A549 (cell line): ENCODE measurements around the gene MND1. TPM values are rescaled to one million over a fixed set of nuclear protein-coding genes. Genes with fewer than 3 reads are reported as not detected.

Experiments used
- ATAC-seq, 2 experiments: fragments of 200-7000 bp in 1 of 2; fragments of >200 bp in 1 of 2; cut with Nextera tagmentation in 1 of 2; cut with Tn5 transposase in 1 of 2; 3 replicates each; pipeline versions ENCODE4 v1.8.0 to v1.9.1; 2018 to 2020; ENCODE audit warnings: mild to moderate bottlenecking in 1 of 2, moderate library complexity in 1 of 2
- CTCF ChIA-PET: fragments of 300-600 bp; sonication (Branson Sonifier 250); formaldehyde crosslinking; extraction: SDS; loops from one replicate; lab custom pipeline; 2021; ENCODE audit warnings: antibody characterized with exemption, inconsistent platforms; lab: Yijun Ruan, JAX
- POLR2A ChIA-PET: fragments of 350-600 bp; formaldehyde crosslinking; extraction: SDS; loops from one replicate; lab custom pipeline; 2021; ENCODE audit warnings: antibody characterized with exemption, inconsistent platforms; lab: Yijun Ruan, JAX
- DNase-seq, 2 experiments: peaks; one replicate each; pipeline versions ENCODE4 v3.0.0 to v3.0.0-alpha.2; 2011 to 2016; ENCODE audit warnings: low read depth in 1 of 2, low spot score in 1 of 2
- FAIRE-seq: peaks from 2 replicates; lab custom pipeline; 2011; peaks lifted over from hg19 to GRCh38; lab: Jason Lieb, UNC
- H3K27ac ChIP-seq, 2 experiments: fragments of >200 bp; sonication (Bioruptor Twin); formaldehyde crosslinking; 3 replicates each; pipeline ENCODE4 v1.5.1; 2016 to 2017
- H3K4me1 ChIP-seq: fragments of >200 bp; sonication (Bioruptor Twin); formaldehyde crosslinking; 3 replicates; pipeline ENCODE4 v1.6.1; 2016
- H3K4me2 ChIP-seq: fragments of >200 bp; sonication (Bioruptor Twin); formaldehyde crosslinking; 3 replicates; pipeline ENCODE4 v1.6.1; 2016
- H3K4me3 ChIP-seq: fragments of >200 bp; sonication (Bioruptor Twin); formaldehyde crosslinking; 3 replicates; pipeline ENCODE4 v1.5.1; 2016
- H3K9me3 ChIP-seq: fragments of >200 bp; sonication (Bioruptor Twin); formaldehyde crosslinking; 3 replicates; pipeline ENCODE4 v1.6.1; 2016
- CBX2 ChIP-seq: fragments of 200-600 bp; sonication (generic); IDR thresholded peaks from 2 replicates; pipeline ENCODE4 v1.6.1; 2016; ENCODE audit warnings: low read depth, mild to moderate bottlenecking, borderline replicate concordance
- CBX8 ChIP-seq: fragments of 200-600 bp; sonication (generic); IDR thresholded peaks from 2 replicates; pipeline ENCODE4 v1.6.1; 2016
- CEBPB ChIP-seq, 2 experiments: fragments of >200 bp in 1 of 2; sonication (Bioruptor Twin) in 1 of 2; formaldehyde crosslinking in 1 of 2; IDR thresholded peaks; 2 replicates each; pipeline ENCODE4 v1.6.1; 2012 to 2016
- CHD2 ChIP-seq: fragments of 150-350 bp; IDR thresholded peaks from 2 replicates; pipeline ENCODE4 v1.6.1; 2014; ENCODE audit warnings: low read length; ENCODE audit not compliant: partially characterized antibody
- CHD4 ChIP-seq: fragments of 200-600 bp; sonication (generic); IDR thresholded peaks from 2 replicates; pipeline ENCODE4 v1.6.1; 2016; ENCODE audit warnings: antibody characterized with exemption, mild to moderate bottlenecking, borderline replicate concordance
- EP300 ChIP-seq, 2 experiments: fragments of >200 bp; sonication (Bioruptor Twin); formaldehyde crosslinking; IDR thresholded peaks; 2 replicates in 1 of 2; 3 replicates in 1 of 2; pipeline ENCODE4 v1.6.1; 2016 to 2017
- ESRRA ChIP-seq: fragments of 150-350 bp; IDR thresholded peaks from 2 replicates; pipeline ENCODE4 v1.6.1; 2014; ENCODE audit warnings: mild to moderate bottlenecking, low read length, borderline replicate concordance
- FOSB ChIP-seq: fragments of 250-450 bp; sonication (Bioruptor Pico); IDR thresholded peaks from 2 replicates; pipeline ENCODE4 v1.5.0; 2020; ENCODE audit warnings: mild to moderate bottlenecking, moderate library complexity
- FOSL2 ChIP-seq, 2 experiments: fragments of 450-650 bp in 1 of 2; fragments of >200 bp in 1 of 2; sonication (Bioruptor Twin) in 1 of 2; formaldehyde crosslinking; IDR thresholded peaks; 2 replicates each; pipeline versions ENCODE4 v1.5.0 to v1.6.1; 2016 to 2020; ENCODE audit warnings: mild to moderate bottlenecking in 1 of 2, moderate library complexity in 1 of 2
- HDAC2 ChIP-seq: fragments of 200-600 bp; sonication (generic); IDR thresholded peaks from 2 replicates; pipeline ENCODE4 v1.6.1; 2016
- HEYL ChIP-seq: fragments of 250-450 bp; sonication (Bioruptor Pico); IDR thresholded peaks from 2 replicates; pipeline ENCODE4 v1.8.0; 2021; ENCODE audit warnings: mild to moderate bottlenecking, moderate library complexity
- JUN ChIP-seq, 2 experiments: fragments of >200 bp; sonication (Bioruptor Twin); formaldehyde crosslinking; IDR thresholded peaks; 2 replicates in 1 of 2; 3 replicates in 1 of 2; pipeline ENCODE4 v1.6.1; 2016 to 2017
- KDM5A ChIP-seq: fragments of 200-600 bp; sonication (generic); IDR thresholded peaks from 2 replicates; pipeline ENCODE4 v1.6.1; 2016; ENCODE audit warnings: antibody characterized with exemption, mild to moderate bottlenecking
- MAFK ChIP-seq: fragments of 450-650 bp; IDR thresholded peaks from 2 replicates; pipeline ENCODE4 v1.6.1; 2014; ENCODE audit not compliant: partially characterized antibody
- MAZ ChIP-seq: fragments of 150-350 bp; IDR thresholded peaks from 2 replicates; pipeline ENCODE4 v1.6.1; 2014; ENCODE audit warnings: antibody characterized with exemption, low read depth, low read length, borderline replicate concordance
- NPAS2 ChIP-seq: fragments of 250-450 bp; sonication (Bioruptor Pico); IDR thresholded peaks from 2 replicates; pipeline ENCODE4 v1.8.0; 2022; ENCODE audit warnings: mild to moderate bottlenecking, moderate library complexity, borderline replicate concordance
- PHF8 ChIP-seq: fragments of 200-600 bp; sonication (generic); IDR thresholded peaks from 2 replicates; pipeline ENCODE4 v1.6.1; 2016; ENCODE audit warnings: low read depth, mild to moderate bottlenecking, antibody characterized with exemption, moderate library complexity, borderline replicate concordance
- RARB ChIP-seq: fragments of 250-450 bp; sonication (Bioruptor Pico); IDR thresholded peaks from 2 replicates; pipeline ENCODE4 v1.8.0; 2021; ENCODE audit warnings: mild to moderate bottlenecking, moderate library complexity
- RCOR1 ChIP-seq: fragments of 150-350 bp; IDR thresholded peaks from 2 replicates; pipeline ENCODE4 v1.6.1; 2014; ENCODE audit warnings: antibody characterized with exemption, low read length, low read depth
- TFCP2L1 ChIP-seq: fragments of 250-450 bp; sonication (Bioruptor Pico); IDR thresholded peaks from 2 replicates; pipeline ENCODE4 v1.5.0; 2021; ENCODE audit warnings: mild to moderate bottlenecking
- ZSCAN20 ChIP-seq: fragments of 250-450 bp; sonication (Bioruptor Pico); IDR thresholded peaks from 2 replicates; pipeline ENCODE4 v1.8.0; 2022; ENCODE audit warnings: mild to moderate bottlenecking, moderate library complexity
- WGBS: methylation state at CpG from one replicate; pipeline ENCODE4 v1.1.6; 2017; ENCODE audit errors: missing lambda C conversion rate; 5-methylcytosine and 5-hydroxymethylcytosine counted together
- polyA plus RNA-seq, 4 experiments: library from polyadenylated mRNA; depleted of rRNA in 3 of 4; stranded (reverse); fragments of >200 nt; fragmentation: RNase III in 1 of 4; extraction: RNeasy Plus Mini Kit Qiagen cat#74134 plus additional on column Dnase treatment in 1 of 4; gene quantifications; 2 replicates in 3 of 4; 3 replicates in 1 of 4; pipeline ENCODE4 v1.2.3, GENCODE V29; 2011 to 2017
- TF ChIP-seq, protein P1 (sequence below): IDR thresholded peaks from 2 replicates; pipeline ENCODE4 v1.6.1; 2012; ENCODE audit warnings: low read depth, borderline replicate concordance
- TF ChIP-seq, protein P2 (sequence below): fragments of 250-450 bp; sonication (Bioruptor Pico); IDR thresholded peaks from 2 replicates; pipeline ENCODE4 v1.5.0; 2020; ENCODE audit warnings: low read depth, mild to moderate bottlenecking, moderate library complexity
- TF ChIP-seq, protein P3 (sequence below): IDR thresholded peaks from 2 replicates; pipeline ENCODE4 v1.6.1; 2012
- TF ChIP-seq, protein P4 (sequence below): fragments of 200-600 bp; sonication (generic); IDR thresholded peaks from 2 replicates; pipeline ENCODE4 v1.6.1; 2016; ENCODE audit warnings: antibody characterized with exemption, mild to moderate bottlenecking, moderate library complexity
- TF ChIP-seq, protein P5 (sequence below): fragments of >200 bp; sonication (Bioruptor Twin); formaldehyde crosslinking; IDR thresholded peaks from 3 replicates; pipeline ENCODE4 v1.5.1; 2016

MND1 gene
- polyA plus RNA-seq, 2 of the 4 experiments (the other 2 are of a cell fraction): 16.3 to 16.6 TPM

DNA sequence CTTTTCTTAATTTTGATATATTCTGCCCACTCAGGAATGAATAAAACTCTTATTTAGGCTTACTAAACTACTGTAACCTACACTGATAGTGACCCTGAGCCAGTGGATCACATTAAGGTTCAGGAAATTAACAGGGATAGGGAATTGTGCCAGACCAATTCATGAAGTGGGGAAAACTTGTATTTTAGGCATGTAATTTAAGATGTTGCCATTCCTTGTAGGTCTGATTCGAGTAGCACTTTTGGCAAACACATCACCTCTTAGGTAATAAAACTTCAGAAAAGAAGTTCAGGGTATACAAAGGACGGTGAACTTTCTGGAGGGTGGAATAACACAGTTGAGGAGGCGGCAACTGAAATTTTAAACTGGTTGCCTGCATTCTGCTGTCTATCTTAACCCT lies 54.9 kb downstream of the MND1 start:
- Histone ChIP-seq H3K4me2 (no peak overlapping the region), H3K9me3 (no peaks in the 10 kb centered on the region), H3K4me1 (no peaks in the 10 kb centered on the region), H3K4me3 (no peak overlapping the region), H3K27ac (no peak overlapping the region)
- DNase-seq (no peak), ATAC-seq (no peak), FAIRE-seq (no peak)
- ChIA-PET POLR2A (no interaction called here), CTCF (no interaction called here)
- no peak for TF ChIP-seq PHF8
- WGBS: 89% methylated on average over 3 of the region's 3 CpGs

- TF ChIP-seq CBX2 (no peak), CHD2 (no peak), MAZ (no peak), ESRRA (no peak), EP300 (IDR thresholded peaks at IDR 0.05) (no peak), TFCP2L1 (no peak), HDAC2 (no peak), MAFK (no peak), ZSCAN20 (CRISPR knock-in tag) (no peak), RCOR1 (no peak), FOSL2 (IDR thresholded peaks at IDR 0.05) (no peak), FOSL2 (CRISPR knock-in tag; IDR thresholded peaks at IDR 0.05) (no peak), RARB (CRISPR knock-in tag) (no peak), CBX8 (no peak)
- TF ChIP-seq, protein P1, sequence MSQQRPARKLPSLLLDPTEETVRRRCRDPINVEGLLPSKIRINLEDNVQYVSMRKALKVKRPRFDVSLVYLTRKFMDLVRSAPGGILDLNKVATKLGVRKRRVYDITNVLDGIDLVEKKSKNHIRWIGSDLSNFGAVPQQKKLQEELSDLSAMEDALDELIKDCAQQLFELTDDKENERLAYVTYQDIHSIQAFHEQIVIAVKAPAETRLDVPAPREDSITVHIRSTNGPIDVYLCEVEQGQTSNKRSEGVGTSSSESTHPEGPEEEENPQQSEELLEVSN: no peak
- TF ChIP-seq, protein P2, sequence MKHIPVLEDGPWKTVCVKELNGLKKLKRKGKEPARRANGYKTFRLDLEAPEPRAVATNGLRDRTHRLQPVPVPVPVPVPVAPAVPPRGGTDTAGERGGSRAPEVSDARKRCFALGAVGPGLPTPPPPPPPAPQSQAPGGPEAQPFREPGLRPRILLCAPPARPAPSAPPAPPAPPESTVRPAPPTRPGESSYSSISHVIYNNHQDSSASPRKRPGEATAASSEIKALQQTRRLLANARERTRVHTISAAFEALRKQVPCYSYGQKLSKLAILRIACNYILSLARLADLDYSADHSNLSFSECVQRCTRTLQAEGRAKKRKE (CRISPR knock-in tag): no peak
- TF ChIP-seq, protein P3, sequence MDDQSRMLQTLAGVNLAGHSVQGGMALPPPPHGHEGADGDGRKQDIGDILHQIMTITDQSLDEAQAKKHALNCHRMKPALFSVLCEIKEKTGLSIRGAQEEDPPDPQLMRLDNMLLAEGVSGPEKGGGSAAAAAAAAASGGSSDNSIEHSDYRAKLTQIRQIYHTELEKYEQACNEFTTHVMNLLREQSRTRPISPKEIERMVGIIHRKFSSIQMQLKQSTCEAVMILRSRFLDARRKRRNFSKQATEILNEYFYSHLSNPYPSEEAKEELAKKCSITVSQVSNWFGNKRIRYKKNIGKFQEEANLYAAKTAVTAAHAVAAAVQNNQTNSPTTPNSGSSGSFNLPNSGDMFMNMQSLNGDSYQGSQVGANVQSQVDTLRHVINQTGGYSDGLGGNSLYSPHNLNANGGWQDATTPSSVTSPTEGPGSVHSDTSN: no peak
- POLR2A ChIA-PET: no interaction called here
- Histone ChIP-seq H3K4me3 (no peak overlapping the region), H3K4me2 (no peak overlapping the region), H3K9me3 (no peaks in the 10 kb centered on the region), H3K27ac (no peak overlapping the region), H3K4me1 (no peaks in the 10 kb centered on the region)
- CTCF ChIA-PET: no interaction called here
- ATAC-seq: no peak
- 95% methylated on average over 1 of the region's 1 CpG for WGBS
- DNase-seq: no peak
- no peak for FAIRE-seq
Observed at GRCh38 chr4:153401501-153401900, 57.0 kb downstream of the MND1 start.

DNA sequence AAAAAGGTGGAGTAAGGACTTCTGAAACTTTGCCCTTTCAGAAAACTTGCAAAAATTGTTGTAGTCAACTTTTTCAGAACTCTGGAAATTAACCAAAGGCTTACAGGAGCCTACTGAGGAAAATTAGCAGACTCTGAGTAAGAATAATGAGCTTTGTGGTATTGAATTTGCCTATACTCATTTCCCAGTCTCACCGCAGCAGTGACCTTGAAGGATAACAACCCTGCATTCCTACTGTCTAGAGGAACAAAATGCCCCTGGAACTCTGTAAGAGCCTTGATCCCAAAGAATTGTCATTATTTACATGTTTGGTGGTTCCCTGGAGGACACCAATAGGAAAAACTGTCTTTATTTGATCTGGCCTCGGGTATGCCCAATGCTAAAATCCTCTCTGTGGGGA lies 57.9 kb downstream of the MND1 start:
- POLR2A ChIA-PET: no interaction called here
- CTCF ChIA-PET: no interaction called here

More for the DNA sequence above, 57.9 kb downstream of the MND1 start:
- Histone ChIP-seq H3K9me3 (no peaks in the 10 kb centered on the region), H3K4me2 (no peak overlapping the region), H3K27ac (no peak overlapping the region), H3K4me3 (no peak overlapping the region), H3K4me1 (no peaks in the 10 kb centered on the region)
- no peak for FAIRE-seq
- ATAC-seq: no peak
- no peak for DNase-seq
- TF ChIP-seq KDM5A: no peak
- TF ChIP-seq, protein P4, sequence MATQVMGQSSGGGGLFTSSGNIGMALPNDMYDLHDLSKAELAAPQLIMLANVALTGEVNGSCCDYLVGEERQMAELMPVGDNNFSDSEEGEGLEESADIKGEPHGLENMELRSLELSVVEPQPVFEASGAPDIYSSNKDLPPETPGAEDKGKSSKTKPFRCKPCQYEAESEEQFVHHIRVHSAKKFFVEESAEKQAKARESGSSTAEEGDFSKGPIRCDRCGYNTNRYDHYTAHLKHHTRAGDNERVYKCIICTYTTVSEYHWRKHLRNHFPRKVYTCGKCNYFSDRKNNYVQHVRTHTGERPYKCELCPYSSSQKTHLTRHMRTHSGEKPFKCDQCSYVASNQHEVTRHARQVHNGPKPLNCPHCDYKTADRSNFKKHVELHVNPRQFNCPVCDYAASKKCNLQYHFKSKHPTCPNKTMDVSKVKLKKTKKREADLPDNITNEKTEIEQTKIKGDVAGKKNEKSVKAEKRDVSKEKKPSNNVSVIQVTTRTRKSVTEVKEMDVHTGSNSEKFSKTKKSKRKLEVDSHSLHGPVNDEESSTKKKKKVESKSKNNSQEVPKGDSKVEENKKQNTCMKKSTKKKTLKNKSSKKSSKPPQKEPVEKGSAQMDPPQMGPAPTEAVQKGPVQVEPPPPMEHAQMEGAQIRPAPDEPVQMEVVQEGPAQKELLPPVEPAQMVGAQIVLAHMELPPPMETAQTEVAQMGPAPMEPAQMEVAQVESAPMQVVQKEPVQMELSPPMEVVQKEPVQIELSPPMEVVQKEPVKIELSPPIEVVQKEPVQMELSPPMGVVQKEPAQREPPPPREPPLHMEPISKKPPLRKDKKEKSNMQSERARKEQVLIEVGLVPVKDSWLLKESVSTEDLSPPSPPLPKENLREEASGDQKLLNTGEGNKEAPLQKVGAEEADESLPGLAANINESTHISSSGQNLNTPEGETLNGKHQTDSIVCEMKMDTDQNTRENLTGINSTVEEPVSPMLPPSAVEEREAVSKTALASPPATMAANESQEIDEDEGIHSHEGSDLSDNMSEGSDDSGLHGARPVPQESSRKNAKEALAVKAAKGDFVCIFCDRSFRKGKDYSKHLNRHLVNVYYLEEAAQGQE: no peak
- TF ChIP-seq JUN (IDR thresholded peaks at IDR 0.05): no peak
- TF ChIP-seq, protein P5, sequence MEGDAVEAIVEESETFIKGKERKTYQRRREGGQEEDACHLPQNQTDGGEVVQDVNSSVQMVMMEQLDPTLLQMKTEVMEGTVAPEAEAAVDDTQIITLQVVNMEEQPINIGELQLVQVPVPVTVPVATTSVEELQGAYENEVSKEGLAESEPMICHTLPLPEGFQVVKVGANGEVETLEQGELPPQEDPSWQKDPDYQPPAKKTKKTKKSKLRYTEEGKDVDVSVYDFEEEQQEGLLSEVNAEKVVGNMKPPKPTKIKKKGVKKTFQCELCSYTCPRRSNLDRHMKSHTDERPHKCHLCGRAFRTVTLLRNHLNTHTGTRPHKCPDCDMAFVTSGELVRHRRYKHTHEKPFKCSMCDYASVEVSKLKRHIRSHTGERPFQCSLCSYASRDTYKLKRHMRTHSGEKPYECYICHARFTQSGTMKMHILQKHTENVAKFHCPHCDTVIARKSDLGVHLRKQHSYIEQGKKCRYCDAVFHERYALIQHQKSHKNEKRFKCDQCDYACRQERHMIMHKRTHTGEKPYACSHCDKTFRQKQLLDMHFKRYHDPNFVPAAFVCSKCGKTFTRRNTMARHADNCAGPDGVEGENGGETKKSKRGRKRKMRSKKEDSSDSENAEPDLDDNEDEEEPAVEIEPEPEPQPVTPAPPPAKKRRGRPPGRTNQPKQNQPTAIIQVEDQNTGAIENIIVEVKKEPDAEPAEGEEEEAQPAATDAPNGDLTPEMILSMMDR: no peak
- TF ChIP-seq NPAS2 (CRISPR knock-in tag): no peak
- no peak for TF ChIP-seq MAFK
- TF ChIP-seq CHD2: no peak
- no peak for TF ChIP-seq CBX2
- no peak for TF ChIP-seq CEBPB (IDR thresholded peaks at IDR 0.05)
- no peak for TF ChIP-seq FOSB (CRISPR knock-in tag)
- TF ChIP-seq CHD4: no peak
- TF ChIP-seq HEYL (CRISPR knock-in tag): no peak
- 81% methylated on average over 2 of the region's 2 CpGs for WGBS
